ENCODE results near the gene TMEM170A. TPM values are rescaled to one million over a fixed set of nuclear protein-coding genes. Genes with fewer than 3 reads are reported as not detected.

The TMEM170A gene
- total and polyA plus RNA-seq, 2 of the 13 experiments (the other 11 are each of a cell fraction or from before 2014, with no cell fraction given): 35.7 to 39.7 TPM

DNA sequence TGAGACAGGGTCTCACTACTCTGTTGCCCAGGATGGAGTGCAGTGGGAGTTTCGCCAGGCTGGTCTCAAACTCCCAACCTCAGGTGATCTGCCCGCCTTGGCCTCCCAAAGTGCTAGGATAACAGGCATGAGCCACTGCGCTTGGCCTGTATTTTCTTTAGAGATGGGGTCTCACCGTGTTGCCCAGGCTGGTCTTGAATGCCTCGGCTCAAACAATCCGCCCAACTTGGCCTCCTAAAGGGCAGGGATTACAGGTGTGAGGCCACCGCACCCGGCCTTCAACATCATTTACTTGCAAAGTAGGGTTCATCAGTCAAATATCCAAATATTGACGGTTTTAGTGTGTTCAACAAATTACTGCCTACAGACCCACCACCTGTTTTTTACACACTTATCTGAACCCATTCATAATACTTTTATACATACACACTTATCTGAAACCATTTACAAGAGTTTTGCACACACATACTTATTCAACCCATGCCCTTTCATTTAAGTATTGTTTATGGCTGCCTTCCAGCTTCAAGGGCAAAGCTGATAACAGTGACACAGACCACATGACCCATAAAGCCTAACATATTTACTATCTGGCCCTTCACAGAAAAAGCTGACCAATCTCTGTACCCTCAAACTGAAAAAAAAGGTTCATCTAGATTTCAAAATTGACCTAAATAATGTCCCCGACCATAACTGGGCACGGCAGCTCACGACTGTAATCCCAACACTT lies 11.9 kb downstream of the TMEM170A start (continued):
- no peak for TF ChIP-seq ZNF326 (CRISPR knock-in tag; IDR thresholded peaks at IDR 0.05; ENCODE audit: borderline replicate concordance)
- TF ChIP-seq CEBPZ (IDR thresholded peaks at IDR 0.05; ENCODE audit: low read length): no peak
- TF ChIP-seq ETV5 (CRISPR knock-in tag; IDR thresholded peaks at IDR 0.05; ENCODE audit: borderline replicate concordance): no peak
- TF ChIP-seq PHF8 (CRISPR knock-in tag; IDR thresholded peaks at IDR 0.05): no peak
- TF ChIP-seq U2AF1 (optimal IDR thresholded peaks at IDR 0.05; ENCODE audit: low read depth, low read length): no peak
- no peak for TF ChIP-seq ZFP36L2 (CRISPR knock-in tag; IDR thresholded peaks at IDR 0.05)
- 0 out of 2 replicates have a peak, but pooled peaks have one; percentile 7 for TF ChIP-seq GABPB1 (CRISPR knock-in tag; IDR thresholded peaks at IDR 0.05)
- no peak for TF ChIP-seq NFYB (CRISPR knock-in tag; IDR thresholded peaks at IDR 0.05)
- no peak for TF ChIP-seq ZNF792 (CRISPR knock-in tag; IDR thresholded peaks at IDR 0.05)
- TF ChIP-seq, protein P1, sequence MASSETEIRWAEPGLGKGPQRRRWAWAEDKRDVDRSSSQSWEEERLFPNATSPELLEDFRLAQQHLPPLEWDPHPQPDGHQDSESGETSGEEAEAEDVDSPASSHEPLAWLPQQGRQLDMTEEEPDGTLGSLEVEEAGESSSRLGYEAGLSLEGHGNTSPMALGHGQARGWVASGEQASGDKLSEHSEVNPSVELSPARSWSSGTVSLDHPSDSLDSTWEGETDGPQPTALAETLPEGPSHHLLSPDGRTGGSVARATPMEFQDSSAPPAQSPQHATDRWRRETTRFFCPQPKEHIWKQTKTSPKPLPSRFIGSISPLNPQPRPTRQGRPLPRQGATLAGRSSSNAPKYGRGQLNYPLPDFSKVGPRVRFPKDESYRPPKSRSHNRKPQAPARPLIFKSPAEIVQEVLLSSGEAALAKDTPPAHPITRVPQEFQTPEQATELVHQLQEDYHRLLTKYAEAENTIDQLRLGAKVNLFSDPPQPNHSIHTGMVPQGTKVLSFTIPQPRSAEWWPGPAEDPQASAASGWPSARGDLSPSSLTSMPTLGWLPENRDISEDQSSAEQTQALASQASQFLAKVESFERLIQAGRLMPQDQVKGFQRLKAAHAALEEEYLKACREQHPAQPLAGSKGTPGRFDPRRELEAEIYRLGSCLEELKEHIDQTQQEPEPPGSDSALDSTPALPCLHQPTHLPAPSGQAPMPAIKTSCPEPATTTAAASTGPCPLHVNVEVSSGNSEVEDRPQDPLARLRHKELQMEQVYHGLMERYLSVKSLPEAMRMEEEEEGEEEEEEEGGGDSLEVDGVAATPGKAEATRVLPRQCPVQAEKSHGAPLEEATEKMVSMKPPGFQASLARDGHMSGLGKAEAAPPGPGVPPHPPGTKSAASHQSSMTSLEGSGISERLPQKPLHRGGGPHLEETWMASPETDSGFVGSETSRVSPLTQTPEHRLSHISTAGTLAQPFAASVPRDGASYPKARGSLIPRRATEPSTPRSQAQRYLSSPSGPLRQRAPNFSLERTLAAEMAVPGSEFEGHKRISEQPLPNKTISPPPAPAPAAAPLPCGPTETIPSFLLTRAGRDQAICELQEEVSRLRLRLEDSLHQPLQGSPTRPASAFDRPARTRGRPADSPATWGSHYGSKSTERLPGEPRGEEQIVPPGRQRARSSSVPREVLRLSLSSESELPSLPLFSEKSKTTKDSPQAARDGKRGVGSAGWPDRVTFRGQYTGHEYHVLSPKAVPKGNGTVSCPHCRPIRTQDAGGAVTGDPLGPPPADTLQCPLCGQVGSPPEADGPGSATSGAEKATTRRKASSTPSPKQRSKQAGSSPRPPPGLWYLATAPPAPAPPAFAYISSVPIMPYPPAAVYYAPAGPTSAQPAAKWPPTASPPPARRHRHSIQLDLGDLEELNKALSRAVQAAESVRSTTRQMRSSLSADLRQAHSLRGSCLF (CRISPR knock-in tag; IDR thresholded peaks at IDR 0.05; ENCODE audit: borderline replicate concordance): 0 out of 2 replicates have a peak, but pooled peaks have one; percentile 26
- TF ChIP-seq, protein P2, sequence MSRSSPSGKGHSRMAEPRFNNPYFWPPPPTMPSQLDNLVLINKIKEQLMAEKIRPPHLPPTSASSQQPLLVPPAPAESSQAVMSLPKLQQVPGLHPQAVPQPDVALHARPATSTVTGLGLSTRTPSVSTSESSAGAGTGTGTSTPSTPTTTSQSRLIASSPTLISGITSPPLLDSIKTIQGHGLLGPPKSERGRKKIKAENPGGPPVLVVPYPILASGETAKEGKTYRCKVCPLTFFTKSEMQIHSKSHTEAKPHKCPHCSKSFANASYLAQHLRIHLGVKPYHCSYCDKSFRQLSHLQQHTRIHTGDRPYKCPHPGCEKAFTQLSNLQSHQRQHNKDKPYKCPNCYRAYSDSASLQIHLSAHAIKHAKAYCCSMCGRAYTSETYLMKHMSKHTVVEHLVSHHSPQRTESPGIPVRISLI (CRISPR knock-in tag; IDR thresholded peaks at IDR 0.05; ENCODE audit: borderline replicate concordance): peak; percentile 19; the same call in 1 of the 2 replicates
- 0 out of 2 replicates have a peak, but pooled peaks have one; percentile 17 for TF ChIP-seq MED1 (CRISPR knock-in tag; IDR thresholded peaks at IDR 0.05)
- no peak for TF ChIP-seq ZNF331 (CRISPR knock-in tag; IDR thresholded peaks at IDR 0.05)
- no peak for TF ChIP-seq CBX2 (IDR thresholded peaks at IDR 0.05; ENCODE audit: low read depth, low read length)
- TF ChIP-seq CBX2 (CRISPR knock-in tag; IDR thresholded peaks at IDR 0.05; ENCODE audit: low read depth): no peak
